GM21723 (cell line): Measurements from ENCODE around the gene GET3.

ENCODE experiments used
- ATAC-seq: cut with Tn5 transposase; IDR thresholded peaks from one replicate; pipeline ENCODE4 v1.9.1; 2021; ENCODE audit warnings: mild to moderate bottlenecking, moderate library complexity; ENCODE audit not compliant: unreplicated experiment

GET3 gene

GRCh38 chr19:12750851-12751250 lies 13.6 kb downstream of the GET3 start:
- no peak for ATAC-seq

GRCh38 chr19:12751635-12752034 lies 14.3 kb downstream of the GET3 start, which contains the start of gene BEST2:
Gene BEST2, plus strand, starts transcription at chr19:12751791. Its CDS starts 802 bp downstream, at chr19:12752593.
- ATAC-seq = no peak

- no peak for ATAC-seq
These were observed 14.9 kb downstream of the GET3 start for GRCh38 chr19:12752056-12752781.

- no peak for ATAC-seq
These were observed 17.3 kb downstream of the GET3 start for GRCh38 chr19:12754465-12755196.

- no peak for ATAC-seq
These were observed 19.0 kb downstream of the GET3 start for GRCh38 chr19:12756150-12756883.

- ATAC-seq = no peak
These were observed 20.4 kb downstream of the GET3 start for GRCh38 chr19:12757544-12758274.

GRCh38 chr19:12759686-12760085 lies 22.4 kb downstream of the GET3 start:
- no peak for ATAC-seq

GRCh38 chr19:12763100-12763499 lies 25.8 kb downstream of the GET3 start:
- ATAC-seq = no peak

- ATAC-seq = no peak
These were observed 27.4 kb downstream of the GET3 start for GRCh38 chr19:12764698-12765097.

GRCh38 chr19:12766051-12766521 lies 28.8 kb downstream of the GET3 start:
- no peak for ATAC-seq

- no peak for ATAC-seq
These were observed 29.9 kb downstream of the GET3 start for GRCh38 chr19:12767150-12767549.

GRCh38 chr19:12767666-12768065 lies 30.4 kb downstream of the GET3 start:
- no peak for ATAC-seq

GRCh38 chr19:12769689-12770088 lies 32.4 kb downstream of the GET3 start:
- no peak for ATAC-seq

- ATAC-seq = no peak
These were observed 33.6 kb downstream of the GET3 start for GRCh38 chr19:12770922-12771321.

- no peak for ATAC-seq
These were observed 35.0 kb downstream of the GET3 start for GRCh38 chr19:12772323-12772722.

- no peak for ATAC-seq
These were observed 36.3 kb downstream of the GET3 start for GRCh38 chr19:12773571-12773970.

- ATAC-seq = no peak
These were observed 37.6 kb downstream of the GET3 start, which contains the start of gene HOOK2 for GRCh38 chr19:12774588-12775555. Gene HOOK2, minus strand, starts transcription at chr19:12775552. Its CDS starts 103 bp downstream, at chr19:12775449.

GRCh38 chr19:12777217-12778016 lies 40.1 kb downstream of the GET3 start:
- ATAC-seq = no peak
